ENCODE results near the gene PLCB4.
A peak's percentile ranks its signal among the peaks of the same experiment; 100 is the strongest.

The PLCB4 gene

GRCh38 chr20:9185511-9185910, 116.6 kb downstream of the PLCB4 start:
- peak; percentile 58 for DNase-seq

GRCh38 chr20:9186396-9186795, 117.5 kb downstream of the PLCB4 start:
- DNase-seq: peak; percentile 29

GRCh38 chr20:9195031-9195430, 126.1 kb downstream of the PLCB4 start:
- DNase-seq: no peak

- no peak for DNase-seq
Measured at GRCh38 chr20:9196110-9196509, 127.2 kb downstream of the PLCB4 start.

GRCh38 chr20:9198460-9198859, 129.6 kb downstream of the PLCB4 start:
- no peak for DNase-seq

GRCh38 chr20:9200196-9200595, 131.3 kb downstream of the PLCB4 start:
- no peak for DNase-seq

GRCh38 chr20:9200620-9201019, 131.7 kb downstream of the PLCB4 start:
- peak; percentile 47 for DNase-seq

GRCh38 chr20:9202420-9203080, 133.7 kb downstream of the PLCB4 start:
- peak; percentile 31 for DNase-seq

GRCh38 chr20:9203081-9203447, 134.2 kb downstream of the PLCB4 start:
- peak; percentile 10 for DNase-seq

GRCh38 chr20:9204979-9205378, 136.1 kb downstream of the PLCB4 start:
- DNase-seq: no peak

GRCh38 chr20:9206486-9206885, 137.6 kb downstream of the PLCB4 start:
- no peak for DNase-seq

GRCh38 chr20:9207253-9207652, 138.4 kb downstream of the PLCB4 start:
- no peak for DNase-seq

- DNase-seq: no peak
Measured at GRCh38 chr20:9210356-9210755, 141.5 kb downstream of the PLCB4 start.

GRCh38 chr20:9211016-9211760, 142.3 kb downstream of the PLCB4 start:
- DNase-seq: no peak

- no peak for DNase-seq
Measured at GRCh38 chr20:9212735-9213134, 143.8 kb downstream of the PLCB4 start.

- no peak for DNase-seq
Measured at GRCh38 chr20:9214685-9215084, 145.8 kb downstream of the PLCB4 start.

- DNase-seq: peak; percentile 66
Measured at GRCh38 chr20:9215539-9215938, 146.7 kb downstream of the PLCB4 start.

GRCh38 chr20:9218531-9218961, 149.7 kb downstream of the PLCB4 start:
- no peak for DNase-seq

- DNase-seq: no peak
Measured at GRCh38 chr20:9220874-9221547, 152.1 kb downstream of the PLCB4 start.

GRCh38 chr20:9223296-9223695, 154.4 kb downstream of the PLCB4 start:
- no peak for DNase-seq

GRCh38 chr20:9225879-9226278, 157.0 kb downstream of the PLCB4 start:
- DNase-seq: no peak

- DNase-seq: no peak
Measured at GRCh38 chr20:9227896-9228615, 159.2 kb downstream of the PLCB4 start.

- DNase-seq: no peak
Measured at GRCh38 chr20:9228774-9229450, 160.0 kb downstream of the PLCB4 start.

Measured in DMS53 (cell line).